Activated CD4-positive, alpha-beta T cell treated with anti-CD3 and anti-CD28 coated beads for 4 hours (primary cell): ENCODE measurements around the gene OSBP2.

Source experiments
- DNase-seq, 2 donors: peaks; one replicate each; pipeline ENCODE4 v3.0.0-alpha.2; 2020

OSBP2 gene

DNA sequence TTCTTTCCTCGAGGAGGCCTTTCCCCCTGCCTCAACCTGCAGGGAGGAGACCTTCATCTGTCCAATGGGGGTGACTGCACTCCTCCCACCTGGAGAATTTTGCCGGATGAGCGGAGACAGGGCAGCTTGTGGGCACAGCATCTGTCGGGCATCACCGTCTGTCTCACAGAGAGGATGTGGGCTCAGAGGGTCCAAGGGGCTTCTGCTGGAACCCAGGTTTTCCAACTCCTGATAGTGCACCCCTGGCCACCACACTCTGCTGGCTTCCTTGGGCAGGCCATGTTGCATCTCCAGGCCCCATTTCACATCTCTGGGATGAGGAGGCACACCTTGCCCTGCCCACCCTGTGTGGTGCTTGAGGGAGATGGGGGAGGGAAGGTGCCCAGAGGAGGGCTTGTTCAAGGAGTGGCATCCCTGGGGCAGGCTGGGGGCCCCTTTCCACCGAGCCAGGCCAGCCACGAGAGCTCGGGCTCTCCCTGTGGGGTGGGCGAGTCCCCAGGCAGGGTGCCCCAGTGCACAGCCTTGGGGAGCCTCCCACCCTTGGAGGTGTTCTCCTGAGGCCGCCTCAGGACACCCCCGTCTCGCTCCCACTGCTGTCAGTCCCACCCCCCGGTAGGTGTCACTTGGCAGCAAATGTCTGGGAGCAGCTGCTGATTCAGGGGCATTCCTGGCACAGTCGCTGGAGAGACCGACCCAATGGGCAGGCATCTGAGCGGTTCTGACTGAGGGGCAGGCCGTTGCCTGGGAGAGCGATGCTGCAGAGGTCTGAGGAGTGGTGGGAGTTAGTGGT is 189.7 kb downstream of the OSBP2 start:
- no peak for DNase-seq

DNA sequence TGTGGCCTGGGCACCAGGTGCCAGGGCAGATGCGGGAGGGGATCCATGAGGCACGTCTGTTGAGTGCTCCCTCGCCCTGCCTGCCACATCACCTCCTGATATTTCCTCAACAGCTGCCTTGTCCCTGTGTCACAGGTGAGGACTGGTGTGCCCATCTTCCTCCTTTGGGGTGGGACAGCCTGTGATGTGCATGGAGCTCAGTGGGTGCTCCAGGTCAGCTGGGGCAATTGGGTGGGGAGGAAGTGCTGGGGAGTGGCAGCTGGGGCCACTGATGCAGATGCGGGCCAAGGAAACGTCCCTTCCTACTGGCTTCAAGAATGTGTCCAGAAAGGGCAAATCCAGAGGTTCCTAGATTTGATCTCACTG is 190.3 kb downstream of the OSBP2 start:
- no peak for DNase-seq

DNA sequence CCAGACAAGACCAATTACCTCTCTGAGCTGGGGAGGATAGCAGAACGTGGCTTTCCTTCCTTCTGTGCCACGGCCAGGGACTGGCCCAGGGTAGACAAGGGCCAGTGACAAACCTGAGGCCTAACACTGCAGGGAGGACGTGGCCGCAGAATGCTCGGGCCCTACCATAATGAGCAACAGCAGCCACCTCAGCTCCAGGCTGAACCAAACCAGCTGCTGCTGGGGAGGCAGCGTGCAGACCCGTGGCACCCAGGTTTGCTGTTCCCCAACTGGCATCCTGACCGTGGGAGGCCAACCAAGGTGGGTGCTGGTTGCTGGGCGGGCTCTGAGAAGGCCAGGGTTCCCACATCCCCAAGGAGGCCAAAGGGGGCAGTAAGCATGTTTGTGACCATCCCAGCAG is 190.9 kb downstream of the OSBP2 start:
- no peak for DNase-seq

DNA sequence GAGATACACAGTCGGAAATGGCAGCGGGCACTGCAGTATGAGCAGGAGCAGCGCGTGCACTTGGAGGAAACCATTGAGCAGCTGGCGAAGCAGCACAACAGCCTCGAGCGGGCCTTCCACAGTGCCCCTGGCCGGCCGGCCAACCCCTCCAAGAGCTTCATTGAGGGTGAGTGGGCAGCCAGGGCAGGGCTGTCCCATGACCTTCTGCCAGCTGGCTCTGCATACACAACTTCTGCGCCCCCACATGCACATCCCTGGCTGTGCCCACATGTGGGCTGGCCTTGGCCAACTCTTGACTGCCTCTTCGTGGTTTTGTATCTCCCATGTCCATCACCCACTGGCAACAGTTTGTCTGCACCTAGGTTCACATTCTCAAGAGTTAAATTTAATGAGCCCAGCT is 192.8 kb downstream of the OSBP2 start:
- no peak for DNase-seq

DNA sequence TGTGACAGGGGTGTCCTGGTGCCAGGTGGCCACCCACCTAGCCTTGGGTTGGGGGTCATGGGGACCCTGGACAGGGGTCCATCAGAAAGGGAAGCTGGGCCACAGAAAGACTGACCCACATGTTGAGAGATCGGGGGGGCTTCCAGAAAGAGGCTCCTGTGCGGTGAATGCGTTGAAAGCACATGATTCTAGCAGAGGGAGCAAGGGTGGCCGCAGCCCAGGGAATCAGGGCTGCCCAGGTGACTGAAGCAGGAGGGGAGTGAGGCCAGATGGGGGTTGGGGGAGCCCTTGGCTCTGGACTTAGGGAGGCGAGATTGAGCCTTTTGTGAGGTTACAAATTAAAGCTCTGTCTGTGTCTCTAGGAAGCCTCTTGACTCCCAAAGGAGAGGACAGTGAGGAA is 193.2 kb downstream of the OSBP2 start:
- no peak for DNase-seq

DNA sequence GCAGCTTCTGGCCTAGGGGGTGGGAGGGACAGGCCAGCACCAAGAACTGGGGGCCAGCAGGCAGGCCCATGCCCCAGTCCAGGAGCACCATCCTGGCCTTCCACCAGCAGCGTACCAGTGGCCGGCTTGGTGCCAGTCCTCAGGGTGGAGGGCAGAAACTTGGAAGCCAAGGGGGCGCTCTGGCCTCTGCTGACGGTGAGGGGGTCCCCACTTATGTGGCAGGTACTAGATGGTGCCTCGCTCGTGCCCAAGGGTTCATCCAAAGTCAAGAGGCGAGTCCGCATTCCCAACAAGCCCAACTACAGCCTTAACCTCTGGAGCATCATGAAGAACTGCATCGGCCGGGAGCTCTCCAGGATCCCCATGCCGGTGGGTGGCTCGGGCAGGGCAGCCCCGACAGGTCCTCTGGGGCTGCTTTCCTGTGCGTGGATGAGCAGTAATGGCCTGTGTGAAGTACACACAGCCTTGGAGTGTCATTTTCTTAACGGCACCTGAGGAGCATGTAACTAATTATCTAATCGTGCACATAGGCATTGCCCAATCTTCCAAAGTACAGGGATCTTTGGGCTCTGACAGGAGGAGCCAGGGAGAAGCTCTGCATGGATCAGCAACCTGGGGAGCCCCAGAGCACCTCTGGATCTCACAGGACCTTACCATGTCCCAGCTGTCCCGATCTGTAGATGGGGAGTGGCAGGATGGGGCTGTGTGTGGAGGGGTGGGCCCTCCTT is 194.8 kb downstream of the OSBP2 start:
- DNase-seq = no peak

DNA sequence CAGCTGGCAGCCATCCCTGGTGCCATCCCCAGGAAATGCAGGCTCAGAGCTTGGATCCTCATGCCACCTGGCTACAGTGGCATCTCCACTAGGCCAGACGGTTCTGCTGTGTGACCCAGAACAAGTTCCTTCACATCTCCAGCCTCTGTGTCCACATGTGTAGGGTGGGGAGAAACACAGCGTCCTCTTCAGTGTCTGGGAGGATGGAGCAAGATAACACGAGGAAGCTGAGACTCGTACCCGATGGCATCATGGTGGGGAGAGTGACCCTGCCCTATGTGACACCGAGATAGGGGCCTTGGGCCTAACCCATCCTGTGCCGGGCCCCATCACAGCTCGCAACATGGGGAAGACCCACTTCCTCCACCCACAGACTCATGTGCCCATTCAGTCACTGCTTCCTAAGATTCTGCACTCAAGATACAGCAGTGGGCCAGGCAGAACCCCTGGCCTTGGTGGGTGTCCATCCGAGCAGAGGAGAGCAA is 195.4 kb downstream of the OSBP2 start:
- no peak for DNase-seq

DNA sequence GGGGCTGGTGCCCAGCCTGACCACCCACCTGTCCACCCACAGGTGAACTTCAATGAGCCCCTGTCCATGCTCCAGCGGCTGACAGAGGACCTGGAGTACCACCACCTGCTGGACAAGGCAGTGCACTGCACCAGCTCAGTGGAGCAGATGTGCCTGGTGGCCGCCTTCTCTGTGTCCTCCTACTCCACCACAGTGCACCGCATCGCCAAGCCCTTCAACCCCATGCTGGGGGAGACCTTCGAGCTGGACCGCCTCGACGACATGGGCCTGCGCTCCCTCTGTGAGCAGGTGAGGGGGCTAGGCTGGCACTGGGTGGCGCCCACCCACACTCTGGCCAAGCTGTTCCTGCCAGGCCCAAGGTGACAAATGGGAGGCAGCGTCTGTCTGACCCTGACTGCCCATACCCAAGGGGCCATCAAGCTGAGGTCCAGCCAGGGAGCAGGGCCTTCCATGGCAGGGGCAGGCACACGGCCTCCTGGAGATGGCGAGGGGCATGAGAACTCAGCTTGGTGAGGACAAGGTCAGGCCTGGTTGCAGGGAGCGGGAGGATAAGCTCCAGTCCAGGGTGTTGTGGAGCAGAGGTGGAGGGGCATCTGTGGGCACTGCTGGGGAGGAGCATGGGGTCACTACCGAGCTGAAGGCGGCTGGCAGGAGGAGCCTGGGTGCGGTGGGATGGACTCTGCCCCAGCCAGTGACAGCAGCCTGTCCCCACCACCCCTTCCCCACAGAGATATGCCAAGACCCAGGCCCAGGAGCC is 196.2 kb downstream of the OSBP2 start:
- DNase-seq = peak; percentile 15 to 37

DNA sequence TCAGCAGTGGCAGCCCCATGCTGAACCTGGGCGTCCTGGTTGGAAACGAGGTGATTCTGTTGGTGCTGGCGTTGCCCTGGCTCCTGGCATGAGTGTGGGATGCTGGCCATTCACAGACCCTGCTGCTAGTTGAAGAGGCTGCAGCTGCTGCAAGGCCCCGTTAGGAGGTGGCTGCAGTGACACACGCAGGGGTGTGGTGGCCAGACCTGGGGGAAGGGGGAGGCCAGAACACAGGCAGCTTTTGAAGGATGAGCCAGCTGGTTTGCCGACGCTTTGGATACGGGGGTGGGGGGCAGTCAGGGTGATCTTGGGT is 196.7 kb downstream of the OSBP2 start:
- no peak for DNase-seq

DNA sequence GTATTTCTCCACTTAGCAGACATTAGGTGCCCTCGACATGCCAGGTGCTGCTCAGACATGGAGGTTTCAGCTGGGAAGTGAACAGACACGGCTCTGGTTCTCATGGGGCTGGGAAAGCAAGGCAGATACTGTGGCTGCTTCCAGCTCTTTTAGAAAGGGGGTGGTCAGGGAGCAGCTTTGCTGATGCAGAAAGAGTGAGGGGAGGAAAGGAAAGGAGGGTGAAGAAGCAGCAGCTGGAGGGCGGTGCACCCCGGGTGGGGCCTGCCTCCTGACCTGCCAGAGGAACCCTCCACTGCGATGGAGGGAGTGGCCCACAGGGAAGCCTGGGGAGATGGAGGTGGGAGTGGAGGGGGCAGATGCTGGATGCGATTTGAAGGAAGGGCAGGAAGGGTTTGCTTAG is 197.1 kb downstream of the OSBP2 start:
- no peak for DNase-seq

DNA sequence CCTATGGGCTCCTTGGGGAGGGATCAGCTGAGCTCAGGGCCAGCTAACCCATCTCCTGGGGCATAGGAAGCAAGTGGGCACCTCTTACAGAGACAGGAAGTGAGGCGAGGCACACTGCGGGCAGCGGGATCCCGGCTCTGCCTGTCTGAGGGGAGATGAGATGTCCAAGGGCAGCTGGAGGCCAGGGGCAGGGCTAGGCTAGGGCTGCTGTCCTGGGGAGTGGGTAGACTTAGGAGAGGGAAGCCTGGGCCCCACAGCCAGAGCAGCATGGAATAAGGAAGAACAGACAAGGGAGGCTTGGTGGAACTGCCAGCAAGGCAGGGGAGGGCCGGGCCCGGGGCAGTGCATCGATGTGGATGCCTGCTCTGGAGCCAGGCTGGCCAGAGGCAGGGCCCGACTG is 197.6 kb downstream of the OSBP2 start:
- no peak for DNase-seq

DNA sequence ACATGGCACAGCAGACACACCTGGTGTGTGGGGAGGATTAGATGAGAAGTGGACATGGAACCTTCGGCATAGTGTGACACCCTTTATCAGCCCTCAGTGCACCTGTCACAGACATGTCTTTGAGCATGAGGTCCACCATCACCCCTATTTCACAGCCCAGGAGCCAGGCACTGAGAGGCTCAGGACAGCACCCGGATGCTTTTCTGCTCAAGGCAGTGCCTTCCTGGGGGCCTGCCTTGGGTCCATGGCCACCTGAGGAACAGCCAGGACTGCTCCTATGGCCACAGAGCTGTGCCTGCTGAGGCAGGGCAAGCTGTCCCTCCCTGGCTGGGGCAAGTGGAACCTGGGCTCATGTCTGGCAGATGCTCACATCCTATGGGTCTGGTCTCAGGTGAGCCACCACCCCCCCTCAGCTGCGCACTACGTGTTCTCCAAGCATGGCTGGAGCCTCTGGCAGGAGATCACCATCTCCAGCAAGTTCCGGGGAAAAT is 198.1 kb downstream of the OSBP2 start:
- DNase-seq = no peak

DNA sequence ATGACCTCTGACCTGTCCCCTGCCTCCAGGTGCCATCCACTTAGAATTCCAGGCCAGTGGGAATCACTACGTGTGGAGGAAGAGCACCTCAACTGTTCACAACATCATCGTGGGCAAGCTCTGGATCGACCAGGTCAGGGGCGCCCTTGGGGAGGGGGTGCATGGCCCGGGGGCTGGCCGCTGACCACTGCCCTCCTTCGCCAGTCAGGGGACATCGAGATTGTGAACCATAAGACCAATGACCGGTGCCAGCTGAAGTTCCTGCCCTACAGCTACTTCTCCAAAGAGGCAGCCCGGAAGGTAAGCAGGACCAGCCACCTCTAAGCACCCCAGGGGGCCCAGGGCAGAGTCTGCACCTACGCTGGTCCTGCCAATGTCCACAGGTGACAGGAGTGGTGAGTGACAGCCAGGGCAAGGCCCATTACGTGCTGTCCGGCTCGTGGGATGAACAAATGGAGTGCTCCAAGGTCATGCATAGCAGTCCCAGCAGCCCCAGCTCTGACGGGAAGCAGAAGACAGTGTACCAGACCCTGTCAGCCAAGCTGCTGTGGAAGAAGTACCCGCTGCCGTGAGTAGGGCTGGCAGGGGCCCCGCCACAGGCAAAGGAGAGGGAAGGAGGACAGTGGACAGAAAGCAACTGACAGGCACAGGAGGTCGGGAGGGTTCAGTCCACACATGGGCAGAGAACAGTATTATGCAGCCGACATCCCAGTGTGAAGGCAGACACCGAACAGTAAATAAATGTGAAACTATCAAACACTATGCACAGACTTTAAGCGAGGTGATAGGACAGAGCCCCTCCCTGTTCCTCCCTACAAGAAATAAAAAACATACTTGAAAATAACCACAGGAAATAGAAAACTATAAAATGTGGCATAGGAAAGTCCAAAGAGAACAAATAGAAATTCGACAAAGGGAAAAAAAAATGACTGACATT is 199.0 kb downstream of the OSBP2 start:
- DNase-seq = no peak

DNA sequence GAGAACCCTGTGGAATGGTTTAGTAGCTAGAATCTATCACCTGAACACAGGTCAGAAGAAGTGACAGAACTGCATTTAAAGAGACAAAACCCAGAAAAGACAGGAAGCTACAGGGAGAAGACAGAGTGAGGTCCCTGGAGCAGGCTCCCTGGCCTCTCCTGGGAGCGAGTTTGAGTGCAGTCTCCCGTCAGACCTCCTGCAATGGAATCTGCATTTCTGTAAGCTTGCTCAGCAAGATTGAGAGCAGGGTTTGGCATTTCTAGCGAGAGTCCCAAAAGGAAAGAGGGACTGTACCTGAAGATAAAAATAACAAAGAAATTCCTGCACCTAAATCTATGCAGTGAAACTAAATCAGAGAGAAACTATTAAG is 199.7 kb downstream of the OSBP2 start:
- no peak for DNase-seq

DNA sequence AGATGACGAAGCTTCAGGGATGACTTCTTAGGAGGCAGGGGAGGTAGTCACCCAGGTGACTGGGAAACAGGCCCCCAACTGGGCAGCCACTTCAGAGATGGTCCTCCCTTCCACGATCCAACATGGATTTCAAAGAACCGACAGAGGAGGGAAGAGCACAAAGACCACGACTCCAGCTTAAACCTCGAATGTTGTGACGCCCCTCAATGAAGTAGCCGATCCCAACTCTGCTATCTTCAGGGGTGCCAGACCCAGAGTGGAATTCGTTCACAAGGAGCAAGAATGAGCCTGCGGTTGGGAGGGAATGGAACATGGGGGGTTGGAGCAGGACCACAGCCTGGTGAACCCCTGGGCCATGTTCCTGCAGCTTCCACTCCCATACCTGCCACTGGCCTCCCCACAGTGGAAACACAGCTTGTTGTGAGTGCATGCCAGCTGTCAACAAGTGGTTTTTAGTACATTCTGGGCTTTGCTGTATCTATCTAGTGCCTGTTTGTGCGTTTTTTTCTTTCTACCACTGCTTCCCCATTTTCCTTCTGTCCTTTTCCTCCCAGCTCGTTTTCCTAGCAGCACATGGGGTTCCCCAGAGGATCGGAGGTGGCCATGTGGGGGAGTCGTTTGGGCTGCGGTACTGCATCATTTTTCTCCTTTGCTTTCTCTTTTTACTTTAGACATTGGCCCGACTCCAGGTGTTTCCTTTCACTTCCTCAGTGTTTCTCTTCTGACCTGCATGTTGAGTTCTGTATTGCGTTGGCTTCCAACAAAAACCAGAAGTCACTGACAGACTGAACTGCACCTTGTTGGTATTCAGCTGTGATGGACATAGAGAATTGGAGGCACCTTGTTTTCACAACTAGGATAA is 208.1 kb downstream of the OSBP2 start:
- DNase-seq = no peak

DNA sequence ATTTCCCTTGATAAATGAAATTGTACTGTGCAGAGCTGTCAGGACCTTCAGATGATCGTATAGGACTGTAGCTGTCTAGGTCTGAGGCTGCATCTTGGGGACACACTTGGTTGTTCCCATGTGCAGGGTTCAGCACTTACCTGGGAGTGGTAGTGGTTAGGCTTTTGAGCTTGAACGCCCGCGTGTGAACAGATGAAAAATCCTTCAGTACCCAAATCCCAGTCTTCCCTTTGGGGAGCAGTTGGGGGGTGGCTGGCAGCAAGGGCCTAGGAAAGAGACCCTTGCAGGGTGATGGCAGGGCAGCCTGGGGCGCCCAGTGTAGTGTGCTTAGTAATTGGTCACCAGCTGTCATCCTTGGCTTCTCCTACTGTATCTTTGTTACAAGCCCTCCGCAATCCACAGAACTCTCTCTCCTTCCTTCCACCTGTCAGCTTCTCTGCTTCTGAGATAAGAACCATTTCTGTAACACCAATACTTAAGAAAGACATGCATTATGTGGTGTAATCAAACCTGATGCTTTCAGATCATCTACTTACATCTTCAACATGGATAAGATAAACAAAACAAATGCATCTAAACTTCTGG is 209.3 kb downstream of the OSBP2 start:
- DNase-seq = no peak

DNA sequence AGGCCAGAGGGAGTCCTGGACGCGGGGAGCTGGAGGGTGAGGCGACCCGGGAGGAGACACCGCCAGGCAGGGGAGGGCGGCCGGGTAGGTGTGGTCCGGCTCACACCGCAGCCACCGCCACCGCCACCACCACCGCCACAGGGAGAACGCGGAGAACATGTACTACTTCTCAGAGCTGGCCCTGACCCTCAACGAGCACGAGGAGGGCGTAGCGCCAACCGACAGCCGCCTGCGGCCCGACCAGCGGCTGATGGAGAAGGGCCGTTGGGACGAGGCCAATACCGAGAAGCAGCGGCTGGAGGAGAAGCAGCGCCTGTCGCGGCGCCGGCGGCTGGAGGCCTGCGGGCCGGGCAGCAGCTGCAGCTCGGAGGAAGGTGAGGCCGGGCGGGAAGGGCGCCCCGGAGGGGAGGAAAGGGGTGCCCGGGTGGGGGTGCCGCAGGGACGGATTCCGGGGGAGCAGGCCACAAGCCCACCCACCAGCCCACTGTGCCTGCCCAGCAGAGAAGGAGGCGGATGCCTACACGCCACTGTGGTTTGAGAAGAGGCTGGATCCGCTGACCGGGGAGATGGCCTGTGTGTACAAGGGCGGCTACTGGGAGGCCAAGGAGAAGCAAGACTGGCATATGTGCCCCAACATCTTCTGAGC is 211.1 kb downstream of the OSBP2 start:
- DNase-seq = no peak

DNA sequence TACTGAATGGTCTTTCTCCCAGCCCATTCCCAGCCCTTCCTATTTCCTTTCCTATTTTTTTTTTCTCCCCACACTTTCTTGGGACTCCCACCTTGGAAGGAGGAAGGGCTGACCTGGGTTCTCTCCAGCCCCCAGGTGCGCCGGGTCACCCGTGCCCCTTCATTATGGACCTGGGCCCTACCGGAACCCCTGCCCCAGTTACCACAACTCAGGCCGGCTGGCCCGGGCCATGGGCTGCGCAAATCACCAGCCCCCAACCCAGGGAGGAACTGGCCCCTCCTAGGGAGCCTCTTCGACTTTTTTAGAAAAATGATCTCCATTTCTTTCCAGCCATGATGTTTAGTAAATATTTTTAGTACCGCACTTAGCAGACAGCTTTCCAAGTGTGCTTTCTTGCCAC is 211.7 kb downstream of the OSBP2 start:
- DNase-seq = no peak

DNA sequence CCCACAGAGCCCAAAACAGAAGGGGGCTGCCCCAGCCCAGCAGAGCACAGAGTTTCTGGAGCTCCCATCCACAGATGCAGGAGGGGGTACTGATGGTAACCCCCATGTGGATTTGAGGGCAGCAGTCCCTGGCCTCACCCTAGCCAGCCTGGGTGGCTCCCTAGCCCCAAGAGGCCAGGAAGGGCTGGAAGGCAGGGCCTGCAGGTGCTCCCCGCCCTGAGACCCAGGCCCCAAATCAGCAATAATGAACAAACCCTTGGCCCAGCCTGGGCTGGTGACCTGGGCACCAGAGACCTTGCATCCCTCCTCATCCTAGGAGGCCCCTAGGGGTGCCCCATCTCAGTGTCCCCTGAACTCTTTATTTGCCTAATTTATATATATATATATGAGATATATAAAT is 212.3 kb downstream of the OSBP2 start:
- no peak for DNase-seq

DNA sequence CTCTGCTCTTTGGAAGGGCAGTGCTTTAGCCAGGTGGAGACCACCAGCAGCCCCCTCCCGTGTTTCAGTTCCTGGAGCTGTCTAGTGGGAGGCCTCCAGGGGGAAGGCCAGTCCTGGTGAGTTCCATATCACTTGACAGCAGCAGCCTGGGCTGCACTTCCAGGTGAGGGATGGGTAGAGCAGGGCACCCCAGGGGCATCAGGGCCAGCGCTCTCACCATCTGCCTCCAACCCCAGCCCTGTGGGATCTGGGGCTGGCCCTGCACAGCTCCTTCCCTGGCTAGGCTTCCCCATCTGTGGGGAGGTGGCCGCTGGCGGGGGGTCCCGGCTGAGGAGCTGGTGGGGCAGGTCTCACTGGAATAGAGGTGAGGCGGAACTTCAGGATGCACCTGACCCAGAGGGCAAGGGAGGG is 213.4 kb downstream of the OSBP2 start:
- no peak for DNase-seq

DNA sequence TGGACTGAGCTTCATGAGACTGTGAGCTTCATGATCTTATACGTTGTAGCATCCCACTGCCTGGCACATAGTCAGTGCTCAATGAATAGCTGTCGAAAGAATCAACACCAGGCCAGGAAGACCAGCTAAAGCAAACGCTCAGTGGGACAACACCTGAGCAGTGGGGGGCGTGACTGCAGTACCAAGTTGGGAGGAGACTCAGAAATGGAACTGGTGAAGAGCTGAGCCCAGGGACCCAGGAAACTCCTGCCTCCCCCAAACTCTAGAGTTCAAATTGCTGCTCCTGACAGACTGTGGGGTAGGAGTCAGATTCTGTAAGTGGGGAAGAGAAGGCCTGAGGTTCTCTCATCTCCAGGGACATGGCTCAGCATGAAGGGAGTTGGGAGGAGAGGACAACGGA is 214.6 kb downstream of the OSBP2 start:
- no peak for DNase-seq
